Activated CD4-positive, alpha-beta T cell treated with anti-CD3 and anti-CD28 coated beads for 1 hour (primary cell): ENCODE results near the gene YPEL5.

Experiments used
- DNase-seq: peaks from one replicate; pipeline ENCODE4 v3.0.0-alpha.2; 2020

The YPEL5 gene

GRCh38 chr2:30208453-30208852, 61.6 kb downstream of the YPEL5 start:
- no peak for DNase-seq

DNA sequence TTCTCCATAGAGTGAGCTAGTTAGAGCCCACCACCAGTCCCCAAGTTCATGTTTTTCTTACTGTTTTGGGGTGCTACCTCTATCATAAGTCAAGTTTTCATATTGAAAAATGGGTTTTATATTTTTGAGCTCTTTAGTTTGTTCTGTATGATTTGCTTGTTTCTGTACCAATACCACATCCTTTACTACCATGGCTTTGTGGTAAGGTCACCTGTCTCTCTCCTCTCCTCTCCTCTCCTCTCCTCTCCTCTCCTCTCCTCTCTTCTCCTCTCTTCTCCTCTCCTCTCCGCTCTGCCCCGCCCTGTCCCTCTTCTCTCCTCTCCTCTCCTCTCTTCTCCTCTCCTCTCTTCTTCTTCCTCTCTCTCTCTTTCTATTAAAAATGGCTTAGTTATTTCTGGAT, 62.4 kb downstream of the YPEL5 start:
- no peak for DNase-seq
